GM21825 (cell line): ENCODE data around the gene DISC1.

Experiments used
- ATAC-seq: cut with Tn5 transposase; IDR thresholded peaks from one replicate; pipeline ENCODE4 v1.9.1; 2021; ENCODE audit warnings: mild to moderate bottlenecking, moderate library complexity; ENCODE audit not compliant: unreplicated experiment

Gene DISC1

GRCh38 chr1:231842441-231842840, 215.9 kb downstream of the DISC1 start:
- no peak for ATAC-seq

- ATAC-seq = no peak
These were observed 218.5 kb downstream of the DISC1 start for GRCh38 chr1:231844986-231845502.

DNA sequence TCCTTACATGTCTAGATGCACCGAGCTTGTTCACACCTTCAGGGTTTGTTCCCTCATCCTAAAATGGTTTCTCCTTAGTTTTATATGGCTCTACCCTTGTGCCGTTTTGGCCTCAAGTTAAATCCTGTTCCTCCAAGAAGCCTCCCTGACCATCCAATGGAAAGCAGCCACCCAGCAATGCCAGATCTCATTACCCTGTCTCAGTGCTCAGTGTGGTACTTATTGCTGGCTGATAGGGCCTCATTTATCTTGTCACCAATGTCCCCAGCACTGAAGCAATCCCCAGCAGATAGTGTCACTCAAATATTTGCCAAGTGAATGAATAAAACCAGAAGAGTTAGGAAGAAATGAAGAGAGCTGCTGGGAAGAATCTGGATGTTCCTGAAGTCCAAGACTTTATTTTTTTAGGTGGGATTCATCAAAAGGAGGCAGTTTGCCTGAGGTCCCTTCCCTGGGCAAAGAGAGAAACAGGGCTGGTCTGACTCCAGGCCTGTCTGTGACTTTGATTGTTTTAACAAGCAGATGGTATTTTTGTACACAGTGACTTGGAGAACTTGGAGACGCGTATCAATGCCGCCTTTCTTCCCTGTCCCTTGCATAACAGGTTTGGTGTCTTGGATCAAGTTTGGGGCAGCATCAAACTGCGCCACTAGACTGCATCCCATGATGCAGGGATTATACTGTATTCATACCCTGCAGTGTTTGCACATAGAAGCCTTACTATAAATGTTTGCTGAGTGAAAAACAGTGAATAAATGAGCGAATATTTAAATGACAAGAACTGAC, 221.2 kb downstream of the DISC1 start:
- no peak for ATAC-seq

- ATAC-seq = no peak
These were observed 223.4 kb downstream of the DISC1 start for GRCh38 chr1:231849981-231850380.

- ATAC-seq = no peak
These were observed 224.2 kb downstream of the DISC1 start for GRCh38 chr1:231850786-231851185.

- no peak for ATAC-seq
These were observed 227.1 kb downstream of the DISC1 start for GRCh38 chr1:231853588-231854207.

DNA sequence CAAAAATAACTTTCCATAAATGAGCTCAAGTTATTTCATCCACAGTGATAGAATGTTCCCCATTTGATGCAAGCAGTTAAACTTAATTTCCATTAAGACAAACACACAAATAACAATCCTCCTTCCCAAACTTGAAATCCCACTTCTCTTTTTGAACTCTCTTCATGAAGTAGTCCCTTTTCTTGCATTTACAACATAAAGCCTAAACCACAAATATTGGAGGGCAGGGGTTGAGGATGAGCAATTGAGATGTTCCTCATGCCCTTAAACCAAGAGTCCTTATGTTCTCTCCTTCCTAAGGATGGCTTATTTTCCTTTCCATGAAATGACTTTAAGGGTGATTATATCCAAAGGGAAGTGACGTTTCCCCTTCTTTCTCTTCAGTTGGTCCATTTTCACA, 228.8 kb downstream of the DISC1 start:
- no peak for ATAC-seq

GRCh38 chr1:231855926-231856325, 229.3 kb downstream of the DISC1 start:
- no peak for ATAC-seq

DNA sequence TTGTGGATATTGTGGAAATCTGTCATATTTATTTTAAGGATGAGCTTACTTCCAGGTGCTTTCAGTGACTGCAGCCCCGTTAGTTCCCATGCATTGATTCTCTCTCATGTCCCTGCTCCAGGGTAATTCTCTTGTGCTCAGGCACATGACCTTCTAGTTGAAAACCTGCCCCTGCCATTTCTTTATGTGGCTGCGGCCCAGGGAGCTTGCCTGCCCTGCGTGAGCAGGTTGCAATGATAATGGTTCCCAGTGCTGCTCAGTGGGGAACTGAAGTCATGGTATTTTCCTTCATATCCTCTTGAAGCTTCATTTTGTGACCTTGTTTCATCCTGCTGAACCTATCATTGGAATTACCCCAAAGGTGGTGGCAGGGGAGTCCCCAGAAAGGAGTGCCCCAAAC, 229.8 kb downstream of the DISC1 start:
- ATAC-seq = no peak

GRCh38 chr1:231856894-231857293, 230.3 kb downstream of the DISC1 start:
- no peak for ATAC-seq

- no peak for ATAC-seq
These were observed 231.1 kb downstream of the DISC1 start for GRCh38 chr1:231857609-231858135.

- ATAC-seq = no peak
These were observed 233.9 kb downstream of the DISC1 start for GRCh38 chr1:231860221-231861088.

GRCh38 chr1:231861541-231862481, 235.2 kb downstream of the DISC1 start:
- no peak for ATAC-seq

GRCh38 chr1:231862611-231863010, 236.0 kb downstream of the DISC1 start:
- no peak for ATAC-seq

GRCh38 chr1:231865331-231865730, 238.7 kb downstream of the DISC1 start:
- ATAC-seq = no peak

DNA sequence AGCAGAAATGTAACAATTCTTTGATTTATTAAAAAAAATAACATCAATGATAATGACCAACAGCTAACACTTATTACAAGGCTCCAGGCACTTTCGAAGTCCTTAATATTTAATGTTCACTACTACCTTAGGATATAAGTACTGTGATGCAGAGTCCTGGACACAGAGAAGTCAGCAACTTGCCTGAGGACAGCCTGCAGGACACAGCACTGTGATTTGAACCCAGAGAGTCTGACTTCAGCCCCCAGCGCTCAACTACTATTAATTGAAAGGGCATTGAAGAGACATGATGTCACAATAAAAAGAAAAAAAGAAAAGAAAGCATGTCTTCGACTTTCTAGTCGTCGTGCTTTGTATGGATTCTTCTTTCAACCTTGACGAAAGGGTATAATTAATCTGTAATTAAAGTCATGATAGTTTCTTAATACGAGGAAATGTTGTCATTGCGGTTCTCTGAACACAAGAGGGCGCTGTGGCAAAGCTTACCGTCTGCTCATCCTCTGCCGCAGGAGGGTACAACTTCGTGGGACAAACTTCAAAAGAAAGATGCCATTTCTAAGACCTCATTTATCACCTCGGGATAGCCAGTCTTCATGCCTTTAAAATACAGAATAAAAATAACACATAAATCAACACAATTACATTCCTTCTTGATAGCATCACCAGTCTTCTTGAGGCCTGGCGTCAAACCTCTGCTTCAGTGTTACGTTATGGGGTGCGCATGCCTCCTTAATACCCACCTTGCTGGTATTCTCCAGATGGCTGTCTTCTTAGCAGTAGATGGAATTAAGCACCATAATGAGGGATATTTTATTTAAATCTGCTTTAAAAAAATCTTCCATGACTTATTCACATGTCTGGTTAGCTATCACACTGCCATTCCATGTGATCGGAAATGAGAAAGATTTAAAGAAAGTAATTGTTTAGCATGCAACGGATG, 240.1 kb downstream of the DISC1 start:
- no peak for ATAC-seq

GRCh38 chr1:231867607-231868006, 241.0 kb downstream of the DISC1 start:
- ATAC-seq = no peak

DNA sequence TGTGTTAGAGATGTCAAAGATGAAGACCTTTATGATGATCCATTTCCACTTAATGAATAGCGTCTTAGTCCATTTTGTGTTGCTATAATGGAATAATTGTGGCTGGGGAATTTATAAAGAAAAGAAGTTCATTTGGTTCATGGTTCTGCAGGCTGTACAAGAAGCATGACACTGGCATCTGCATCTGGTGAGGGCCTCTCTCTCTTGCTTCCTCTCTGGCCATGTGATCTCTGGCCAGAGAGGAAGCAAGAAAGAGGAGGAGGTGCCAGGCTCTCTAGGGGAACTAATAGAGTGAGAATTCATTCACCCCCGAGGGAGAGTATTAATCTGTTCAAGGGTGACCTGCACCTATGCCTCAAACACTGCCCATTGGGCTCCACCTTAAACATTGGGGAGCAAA, 242.8 kb downstream of the DISC1 start:
- no peak for ATAC-seq

- ATAC-seq = no peak
These were observed 244.9 kb downstream of the DISC1 start for GRCh38 chr1:231871471-231871870.
